GM12874 (cell line): ENCODE measurements around the gene PLEKHA8.

ENCODE experiments used
- TF ChIP-seq, protein P1 (sequence below): IDR thresholded peaks from 2 replicates; pipeline ENCODE4 v1.5.1; 2011; ENCODE audit warnings: low read depth, mild to moderate bottlenecking, control low read depth, low read length, moderate library complexity; ENCODE audit not compliant: insufficient read depth

PLEKHA8 gene

DNA sequence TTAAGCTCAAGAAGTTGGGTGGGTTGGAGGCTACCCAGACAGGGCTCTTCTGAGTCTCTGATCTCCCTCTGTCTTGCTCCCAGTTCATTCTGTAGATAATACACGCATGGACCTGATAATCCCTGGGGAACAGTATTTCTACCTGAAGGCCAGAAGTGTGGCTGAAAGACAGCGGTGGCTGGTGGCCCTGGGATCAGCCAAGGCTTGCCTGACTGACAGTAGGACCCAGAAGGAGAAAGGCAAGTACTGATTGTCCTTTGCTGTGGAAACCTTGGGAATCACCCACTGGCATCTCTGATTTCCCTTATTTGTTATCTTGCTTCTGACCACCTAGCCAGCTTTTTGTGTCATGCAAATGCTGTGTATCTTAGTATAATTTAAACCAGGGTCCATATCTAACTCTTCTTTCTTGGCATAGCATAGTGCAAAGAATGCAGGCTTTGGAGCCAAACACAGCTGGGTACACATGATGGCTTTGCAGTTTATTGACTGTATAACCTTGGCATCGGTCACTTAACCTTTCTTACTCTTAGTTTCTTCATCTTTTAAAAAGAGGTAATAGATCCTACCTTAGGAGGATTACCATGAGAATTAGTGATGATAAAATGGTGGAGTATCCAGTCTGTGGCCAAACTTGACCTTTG lies 18.0 kb downstream of the PLEKHA8 start:
- TF ChIP-seq, protein P1, sequence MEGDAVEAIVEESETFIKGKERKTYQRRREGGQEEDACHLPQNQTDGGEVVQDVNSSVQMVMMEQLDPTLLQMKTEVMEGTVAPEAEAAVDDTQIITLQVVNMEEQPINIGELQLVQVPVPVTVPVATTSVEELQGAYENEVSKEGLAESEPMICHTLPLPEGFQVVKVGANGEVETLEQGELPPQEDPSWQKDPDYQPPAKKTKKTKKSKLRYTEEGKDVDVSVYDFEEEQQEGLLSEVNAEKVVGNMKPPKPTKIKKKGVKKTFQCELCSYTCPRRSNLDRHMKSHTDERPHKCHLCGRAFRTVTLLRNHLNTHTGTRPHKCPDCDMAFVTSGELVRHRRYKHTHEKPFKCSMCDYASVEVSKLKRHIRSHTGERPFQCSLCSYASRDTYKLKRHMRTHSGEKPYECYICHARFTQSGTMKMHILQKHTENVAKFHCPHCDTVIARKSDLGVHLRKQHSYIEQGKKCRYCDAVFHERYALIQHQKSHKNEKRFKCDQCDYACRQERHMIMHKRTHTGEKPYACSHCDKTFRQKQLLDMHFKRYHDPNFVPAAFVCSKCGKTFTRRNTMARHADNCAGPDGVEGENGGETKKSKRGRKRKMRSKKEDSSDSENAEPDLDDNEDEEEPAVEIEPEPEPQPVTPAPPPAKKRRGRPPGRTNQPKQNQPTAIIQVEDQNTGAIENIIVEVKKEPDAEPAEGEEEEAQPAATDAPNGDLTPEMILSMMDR, result no peak

DNA sequence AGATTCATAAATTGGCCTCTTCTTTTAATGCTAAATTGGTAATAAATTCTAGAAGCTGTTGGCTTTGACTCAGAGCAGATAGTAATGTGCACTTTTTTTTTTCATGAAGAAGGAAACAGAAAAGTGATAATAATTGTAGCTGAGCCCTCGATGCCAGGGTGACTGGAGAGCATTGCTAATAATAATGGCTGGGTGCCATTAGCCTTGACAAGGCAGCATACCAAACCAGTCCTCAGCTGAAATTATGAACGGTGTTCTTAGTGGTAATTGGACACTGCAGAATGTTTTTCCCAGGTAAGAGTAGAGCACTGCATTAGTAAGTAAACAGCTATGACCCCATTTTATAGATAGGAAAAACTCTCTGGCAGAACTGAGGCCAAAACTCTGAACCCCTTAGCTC lies 18.9 kb downstream of the PLEKHA8 start:
- TF ChIP-seq, protein P1, result no peak

DNA sequence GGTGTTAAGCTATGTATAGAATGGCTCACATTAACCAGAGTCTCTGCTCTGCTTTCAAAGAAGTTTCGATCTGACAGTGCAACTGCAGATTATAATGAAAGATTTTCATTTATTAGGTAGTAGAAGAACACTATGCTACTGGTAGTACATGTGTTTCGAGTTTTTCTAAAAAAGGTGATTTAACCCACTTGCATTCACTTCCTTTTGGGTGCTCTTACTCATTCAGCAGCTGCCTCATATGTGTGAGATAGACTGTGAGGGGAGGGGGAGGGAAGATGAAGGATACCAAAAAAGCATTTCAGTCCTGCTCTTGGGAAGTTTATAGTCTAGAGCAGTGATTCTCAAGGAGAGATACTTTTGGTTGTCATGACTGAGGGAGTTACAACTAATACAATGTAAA lies 20.4 kb downstream of the PLEKHA8 start:
- TF ChIP-seq, protein P1, result no peak

DNA sequence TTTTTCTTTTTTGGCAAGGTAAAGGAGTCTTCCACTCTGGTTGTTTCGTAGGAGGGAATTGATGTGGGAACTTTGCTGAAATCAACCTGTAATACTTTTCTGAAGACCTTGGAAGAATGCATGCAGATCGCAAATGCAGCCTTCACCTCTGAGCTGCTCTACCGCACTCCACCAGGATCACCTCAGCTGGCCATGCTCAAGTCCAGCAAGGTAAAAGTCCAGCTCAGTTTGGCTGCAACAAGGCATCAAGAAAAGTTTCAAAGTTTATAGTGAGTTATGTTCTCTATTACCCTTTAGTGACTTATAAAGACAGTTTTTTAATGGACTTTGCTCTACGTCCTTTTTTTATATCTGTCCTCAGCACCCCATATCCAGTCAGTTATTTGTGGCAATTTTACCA lies 21.0 kb downstream of the PLEKHA8 start:
- TF ChIP-seq, protein P1, result no peak

DNA sequence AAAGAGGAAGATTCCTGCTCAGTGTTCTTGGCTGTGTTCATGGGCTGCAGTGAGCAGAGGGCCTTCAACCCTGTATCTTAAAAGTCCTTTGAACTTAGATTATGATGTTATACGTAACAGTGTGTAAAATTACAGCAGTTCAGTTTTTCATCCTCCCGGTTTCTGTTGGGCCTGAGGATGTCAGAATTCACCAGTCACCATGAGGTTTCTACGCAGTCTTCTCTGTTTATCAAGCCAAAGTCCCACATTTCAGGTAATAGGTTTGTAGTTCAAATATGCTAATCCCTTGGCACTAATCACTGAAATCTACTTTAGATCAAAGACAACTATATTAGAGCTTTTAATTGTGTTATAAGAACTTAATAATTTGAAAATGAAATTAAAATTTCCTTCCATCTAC lies 24.9 kb downstream of the PLEKHA8 start:
- TF ChIP-seq, protein P1, result no peak

DNA sequence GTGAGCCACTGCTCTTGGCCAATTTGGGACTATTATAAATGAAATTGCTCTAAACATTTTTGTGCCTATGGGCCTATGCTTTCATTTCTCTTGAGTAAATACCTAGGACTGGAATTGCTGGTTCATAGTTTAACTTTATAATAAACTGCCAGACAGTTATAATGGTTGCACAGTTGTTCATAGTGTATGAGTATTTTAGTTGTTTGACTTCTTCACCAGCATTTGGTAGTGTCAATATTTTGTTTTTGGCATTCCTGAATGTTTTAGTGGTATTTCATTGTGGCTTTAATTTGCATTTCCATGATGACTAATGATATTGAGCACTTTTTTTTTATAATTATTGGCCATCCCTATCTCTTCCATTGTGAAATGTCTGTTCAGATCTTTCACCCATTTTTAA lies 29.5 kb downstream of the PLEKHA8 start:
- TF ChIP-seq, protein P1, result no peak

DNA sequence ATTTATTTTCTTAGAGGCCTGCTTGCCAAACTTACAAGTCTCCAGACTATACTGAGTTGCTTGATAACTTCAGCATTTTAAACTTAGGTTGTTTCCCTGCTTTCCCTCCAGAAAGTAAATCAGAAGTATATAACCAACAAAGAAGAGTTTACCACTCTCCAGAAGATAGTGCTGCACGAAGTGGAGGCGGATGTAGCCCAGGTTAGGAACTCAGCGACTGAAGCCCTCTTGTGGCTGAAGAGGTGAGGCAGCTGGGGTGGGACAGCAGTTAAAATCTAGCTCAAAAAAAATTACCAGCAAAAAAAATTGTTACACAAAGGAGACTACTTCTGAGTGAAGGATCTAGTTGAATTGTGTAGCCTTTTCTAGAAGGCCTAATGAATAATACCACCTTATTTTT lies 33.6 kb downstream of the PLEKHA8 start:
- TF ChIP-seq, protein P1, result peak; percentile 31; the same call in 1 of the 2 replicates

DNA sequence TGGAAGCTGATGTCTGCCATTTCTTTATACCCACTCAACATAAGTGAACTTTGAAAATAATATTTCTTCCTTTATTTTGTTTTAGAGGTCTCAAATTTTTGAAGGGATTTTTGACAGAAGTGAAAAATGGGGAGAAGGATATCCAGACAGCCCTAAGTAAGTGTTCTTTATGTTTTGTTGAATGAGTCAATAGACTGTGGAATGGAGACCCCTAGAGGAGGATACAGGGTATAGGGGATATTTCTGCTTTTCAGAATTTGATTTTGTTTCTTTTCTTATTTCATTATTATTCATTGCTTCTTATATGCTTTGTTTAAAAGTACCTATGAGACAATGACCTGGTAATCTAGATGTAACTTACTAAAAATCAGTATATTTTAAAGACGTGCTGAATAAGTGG lies 34.4 kb downstream of the PLEKHA8 start:
- TF ChIP-seq, protein P1, result peak; percentile 43; the same call in 1 of the 2 replicates
